ENCODE measurements around the gene GNG5. TPM values are rescaled to one million over a fixed set of nuclear protein-coding genes. Genes with fewer than 3 reads are reported as not detected.

Gene GNG5
- total RNA-seq = 100 to 1,000 TPM; 148 to 160 TPM

- TF ChIP-seq, protein P1, sequence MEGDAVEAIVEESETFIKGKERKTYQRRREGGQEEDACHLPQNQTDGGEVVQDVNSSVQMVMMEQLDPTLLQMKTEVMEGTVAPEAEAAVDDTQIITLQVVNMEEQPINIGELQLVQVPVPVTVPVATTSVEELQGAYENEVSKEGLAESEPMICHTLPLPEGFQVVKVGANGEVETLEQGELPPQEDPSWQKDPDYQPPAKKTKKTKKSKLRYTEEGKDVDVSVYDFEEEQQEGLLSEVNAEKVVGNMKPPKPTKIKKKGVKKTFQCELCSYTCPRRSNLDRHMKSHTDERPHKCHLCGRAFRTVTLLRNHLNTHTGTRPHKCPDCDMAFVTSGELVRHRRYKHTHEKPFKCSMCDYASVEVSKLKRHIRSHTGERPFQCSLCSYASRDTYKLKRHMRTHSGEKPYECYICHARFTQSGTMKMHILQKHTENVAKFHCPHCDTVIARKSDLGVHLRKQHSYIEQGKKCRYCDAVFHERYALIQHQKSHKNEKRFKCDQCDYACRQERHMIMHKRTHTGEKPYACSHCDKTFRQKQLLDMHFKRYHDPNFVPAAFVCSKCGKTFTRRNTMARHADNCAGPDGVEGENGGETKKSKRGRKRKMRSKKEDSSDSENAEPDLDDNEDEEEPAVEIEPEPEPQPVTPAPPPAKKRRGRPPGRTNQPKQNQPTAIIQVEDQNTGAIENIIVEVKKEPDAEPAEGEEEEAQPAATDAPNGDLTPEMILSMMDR (IDR thresholded peaks at IDR 0.05) = no peak
- H3K27ac ChIP-seq = peak within 1 kb of the TSS; percentile 95
- no peaks in the 10 kb centered on the region for H3K9me3 ChIP-seq
- no peaks in the 10 kb centered on the region for H3K36me3 ChIP-seq
- DNase-seq = peak; percentile 99
- peak within 1 kb of the TSS; percentile 91 to 97 for H3K9ac ChIP-seq (ENCODE audit: low read depth in 2 of 2, low read length in 2 of 2)
- peak within 1 kb of the TSS; percentile 70 for H3K4me3 ChIP-seq
- intact Hi-C loops (cut with DNase I) = loop anchor here (5.0 kb wide), 1 partner anchor 66 kb away; the partner anchor contains the start of gene CTBS
- H3K4me1 ChIP-seq = peaks cover 4% of the 10 kb centered on the region
- no peaks in the 10 kb centered on the region for H3K27me3 ChIP-seq
Measured at GRCh38 chr1:84506002-84506728, at the start of gene GNG5, which contains the start of gene SPATA1. TSS of gene GNG5 (minus strand) at chr1:84506581. CDS start at chr1:84506091, 490 bp downstream. TSS of gene SPATA1 (plus strand) at chr1:84506386. CDS start at chr1:84516360, 9,974 bp downstream.

DNA sequence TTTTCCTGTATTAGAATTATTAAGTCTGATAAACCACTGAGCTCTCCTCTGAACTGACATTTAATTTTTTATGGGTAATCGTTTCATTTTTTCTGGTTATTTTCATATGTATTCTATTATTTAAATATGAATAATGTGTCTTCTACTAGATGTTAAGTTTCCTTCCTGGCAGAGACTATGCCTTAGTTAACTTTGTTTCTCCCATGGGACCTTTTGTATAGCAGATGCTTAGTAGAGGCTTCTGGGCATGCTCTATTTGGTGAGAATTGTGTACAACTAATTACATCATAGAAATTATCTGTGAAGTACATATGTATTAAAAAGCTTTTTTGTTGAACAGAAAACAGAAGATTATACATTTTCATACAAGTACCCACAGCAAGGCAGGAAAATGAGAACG is 44.4 kb upstream of the GNG5 start:
- H3K27ac ChIP-seq = no peak overlapping the region
- no peaks in the 10 kb centered on the region for H3K27me3 ChIP-seq
- intact Hi-C loops (cut with DNase I) = no loop called here
- H3K4me3 ChIP-seq = no peak overlapping the region
- no peak overlapping the region for H3K9ac ChIP-seq (ENCODE audit: low read depth in 2 of 2, low read length in 2 of 2)
- TF ChIP-seq, protein P1 (IDR thresholded peaks at IDR 0.05) = no peak
- DNase-seq = no peak
- H3K4me1 ChIP-seq = no peaks in the 10 kb centered on the region
- no peaks in the 10 kb centered on the region for H3K9me3 ChIP-seq
- no peaks in the 10 kb centered on the region for H3K36me3 ChIP-seq

DNA sequence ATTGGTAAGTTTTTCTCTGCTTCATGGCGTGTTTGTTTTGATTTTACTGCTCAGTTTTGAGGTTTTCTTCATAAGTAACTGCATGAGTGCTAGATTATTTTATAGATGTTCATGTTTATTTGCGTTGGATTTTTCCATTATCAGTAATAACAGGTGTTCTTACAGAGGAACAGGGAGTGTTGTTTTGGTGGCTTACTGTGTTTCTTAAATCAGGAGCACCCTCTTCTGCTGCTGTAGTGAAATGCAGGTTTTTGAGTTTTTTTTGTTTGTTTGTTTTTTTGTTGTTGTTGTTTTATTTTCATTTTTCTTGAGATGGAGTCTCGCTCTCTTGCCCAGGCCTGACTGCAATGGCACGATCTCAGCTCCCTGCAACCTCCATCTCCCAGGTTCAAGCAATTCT is 35.3 kb upstream of the GNG5 start:
- Histone ChIP-seq H3K9me3 (no peaks in the 10 kb centered on the region), H3K27ac (no peak overlapping the region), H3K4me1 (no peaks in the 10 kb centered on the region), H3K9ac (ENCODE audit: low read depth in 2 of 2, low read length in 2 of 2) (no peak overlapping the region), H3K36me3 (no peaks in the 10 kb centered on the region), H3K27me3 (no peaks in the 10 kb centered on the region), H3K4me3 (no peak overlapping the region)
- intact Hi-C loops (cut with DNase I) = no loop called here
- TF ChIP-seq, protein P1 (IDR thresholded peaks at IDR 0.05) = no peak
- DNase-seq = no peak

GRCh38 chr1:84540759-84541158 is 34.4 kb upstream of the GNG5 start:
- no peaks in the 10 kb centered on the region for H3K4me1 ChIP-seq
- TF ChIP-seq, protein P1 (IDR thresholded peaks at IDR 0.05) = no peak
- DNase-seq = no peak
- no peaks in the 10 kb centered on the region for H3K27me3 ChIP-seq
- no peaks in the 10 kb centered on the region for H3K9me3 ChIP-seq
- H3K27ac ChIP-seq = no peak overlapping the region
- H3K4me3 ChIP-seq = no peak overlapping the region
- intact Hi-C loops (cut with DNase I) = no loop called here
- H3K9ac ChIP-seq (ENCODE audit: low read depth in 2 of 2, low read length in 2 of 2) = no peak overlapping the region
- H3K36me3 ChIP-seq = no peaks in the 10 kb centered on the region

- intact Hi-C loops (cut with DNase I) = no loop called here
- TF ChIP-seq, protein P1 (IDR thresholded peaks at IDR 0.05) = no peak
- no peak for DNase-seq
- Histone ChIP-seq H3K9ac (ENCODE audit: low read depth in 2 of 2, low read length in 2 of 2) (no peak overlapping the region), H3K27ac (no peak overlapping the region), H3K4me3 (no peak overlapping the region), H3K27me3 (no peaks in the 10 kb centered on the region), H3K9me3 (no peaks in the 10 kb centered on the region), H3K4me1 (no peaks in the 10 kb centered on the region), H3K36me3 (no peaks in the 10 kb centered on the region)
Measured at GRCh38 chr1:84539972-84540371, 33.6 kb upstream of the GNG5 start.

Measured in colonic mucosa (tissue), 4 donors.